ENCODE results near the gene UTP11.
"Not testable (repeated sequence)": the region's sequence is repeated elsewhere in the genome, so short reads cannot be mapped to it uniquely, and the experiment has no call there.

Gene UTP11, protein sequence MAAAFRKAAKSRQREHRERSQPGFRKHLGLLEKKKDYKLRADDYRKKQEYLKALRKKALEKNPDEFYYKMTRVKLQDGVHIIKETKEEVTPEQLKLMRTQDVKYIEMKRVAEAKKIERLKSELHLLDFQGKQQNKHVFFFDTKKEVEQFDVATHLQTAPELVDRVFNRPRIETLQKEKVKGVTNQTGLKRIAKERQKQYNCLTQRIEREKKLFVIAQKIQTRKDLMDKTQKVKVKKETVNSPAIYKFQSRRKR

DNA sequence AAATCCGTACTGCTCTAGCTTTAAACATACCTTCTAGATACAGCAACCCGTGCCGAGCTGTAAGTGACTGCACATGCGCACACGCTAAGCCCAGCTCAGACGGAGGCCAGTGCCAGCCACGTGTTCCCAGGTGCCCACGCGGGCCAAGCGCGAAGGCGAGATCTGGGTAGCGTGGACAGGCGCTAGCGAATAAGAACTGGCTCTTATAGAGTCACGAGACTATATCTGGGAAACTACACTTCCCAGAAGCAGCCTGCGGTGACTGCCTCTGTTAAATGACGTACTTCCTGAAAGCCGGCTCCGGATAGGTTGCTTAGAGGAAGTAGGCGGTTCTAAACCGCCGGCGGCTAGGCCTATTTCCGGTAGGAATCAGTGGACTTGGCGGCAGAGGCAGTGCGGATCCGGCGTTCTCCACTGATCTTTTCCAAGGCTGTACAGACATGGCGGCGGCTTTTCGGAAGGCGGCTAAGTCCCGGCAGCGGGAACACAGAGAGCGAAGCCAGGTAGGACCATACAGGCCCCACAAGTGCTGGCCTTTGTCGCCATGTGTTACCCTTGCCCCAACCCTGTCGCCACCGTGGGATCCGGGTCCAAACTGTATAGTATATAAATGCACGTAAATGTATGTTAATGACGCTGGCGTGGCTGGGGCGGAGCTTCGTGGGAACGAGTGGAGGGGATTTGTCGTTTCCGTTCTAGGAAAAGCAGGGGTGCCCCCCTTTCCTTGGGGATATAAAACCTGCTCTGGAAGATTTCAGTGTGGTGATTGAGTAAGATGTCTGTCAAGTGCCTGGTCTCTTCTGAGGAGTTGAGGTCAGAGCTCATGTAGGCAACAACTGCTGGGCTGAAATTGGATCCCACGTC lies at the start of gene UTP11:
TSS of gene UTP11 (plus strand) at position 372 of the 864 bp plus-strand sequence. CDS start at position 441, 69 bp downstream.
- DNase-seq (ENCODE audit: low read depth in 2 of 2, low spot score in 1 of 2) = peak; percentile 69 to 79

DNA sequence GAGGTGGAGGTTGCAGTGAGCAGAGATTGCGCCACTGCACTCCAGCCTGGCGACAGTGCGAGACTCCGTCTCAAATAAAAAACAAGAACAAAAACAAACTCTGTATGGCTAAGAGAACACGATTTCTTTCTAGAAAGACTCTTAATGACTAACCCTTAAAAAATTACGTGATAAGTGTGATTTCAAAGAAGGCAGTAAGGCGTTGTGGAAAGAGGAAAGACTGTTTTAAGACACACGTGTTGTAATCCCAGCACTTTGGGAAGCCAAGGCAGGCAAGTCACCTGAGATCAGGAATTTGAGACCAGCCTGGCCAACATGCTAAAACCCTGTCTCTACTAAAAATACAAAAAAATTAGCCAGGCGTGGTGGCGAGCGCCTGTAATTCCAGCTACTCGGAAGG lies 48.4 kb upstream of the UTP11 start:
- DNase-seq (ENCODE audit: low read depth in 2 of 2, low spot score in 1 of 2) = not testable (repeated sequence)

DNA sequence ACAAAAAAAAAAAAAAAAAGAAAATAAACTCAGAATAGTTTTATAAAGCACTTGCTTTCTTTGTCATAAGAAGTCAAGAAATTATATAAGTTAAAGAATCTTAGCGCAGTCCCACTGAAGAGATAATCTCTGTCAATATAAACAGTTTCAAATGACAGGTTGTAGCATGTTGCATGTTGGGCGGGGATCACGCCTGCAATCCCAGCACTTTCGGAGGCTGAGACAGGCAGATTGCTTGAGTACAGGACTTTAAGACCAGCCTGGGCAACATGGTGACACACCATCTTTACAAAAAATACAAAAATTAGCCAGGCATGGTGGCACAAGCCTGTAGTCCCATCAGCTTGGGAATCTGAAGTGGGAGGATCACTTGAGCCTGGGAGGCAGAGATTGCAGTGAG lies 47.2 kb upstream of the UTP11 start:
- DNase-seq (ENCODE audit: low read depth in 2 of 2, low spot score in 1 of 2) = no peak

DNA sequence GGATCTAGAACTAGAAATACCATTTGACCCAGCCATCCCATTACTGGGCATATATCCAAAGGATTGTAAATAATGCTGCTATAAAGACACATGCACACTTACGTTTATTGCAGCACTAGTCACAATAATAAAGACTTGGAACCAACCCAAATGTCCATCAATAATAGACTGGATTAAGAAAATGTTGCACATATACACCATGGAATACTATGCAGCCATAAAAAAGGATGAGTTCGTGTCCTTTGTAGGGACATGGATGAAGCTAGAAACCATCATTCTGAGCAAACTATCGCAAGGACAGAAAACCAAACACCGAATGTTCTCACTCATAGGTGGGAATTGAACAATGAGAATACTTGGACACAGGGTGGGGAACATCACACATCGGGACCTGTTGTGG lies 38.9 kb upstream of the UTP11 start:
- not testable (repeated sequence) for DNase-seq (ENCODE audit: low read depth in 2 of 2, low spot score in 1 of 2)

DNA sequence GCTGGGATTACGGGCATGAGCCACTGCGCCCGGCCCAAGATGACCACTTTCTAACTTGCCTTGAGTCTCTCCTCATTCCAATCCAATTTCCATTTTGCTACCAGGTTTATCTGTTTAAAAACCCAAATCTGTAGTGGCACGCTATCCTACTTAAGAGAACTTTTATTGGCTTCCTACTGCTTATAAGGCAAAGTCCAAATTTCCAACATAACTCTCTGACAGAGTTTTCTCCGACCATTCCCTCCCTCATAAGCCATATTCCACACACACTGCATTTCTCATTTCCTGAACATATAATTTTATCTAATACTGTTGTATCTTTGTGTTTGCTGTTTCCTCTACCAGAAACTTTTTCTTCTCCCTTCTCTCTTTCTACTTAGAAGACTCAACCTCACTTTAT lies 38.0 kb upstream of the UTP11 start:
- no peak for DNase-seq (ENCODE audit: low read depth in 2 of 2, low spot score in 1 of 2)

DNA sequence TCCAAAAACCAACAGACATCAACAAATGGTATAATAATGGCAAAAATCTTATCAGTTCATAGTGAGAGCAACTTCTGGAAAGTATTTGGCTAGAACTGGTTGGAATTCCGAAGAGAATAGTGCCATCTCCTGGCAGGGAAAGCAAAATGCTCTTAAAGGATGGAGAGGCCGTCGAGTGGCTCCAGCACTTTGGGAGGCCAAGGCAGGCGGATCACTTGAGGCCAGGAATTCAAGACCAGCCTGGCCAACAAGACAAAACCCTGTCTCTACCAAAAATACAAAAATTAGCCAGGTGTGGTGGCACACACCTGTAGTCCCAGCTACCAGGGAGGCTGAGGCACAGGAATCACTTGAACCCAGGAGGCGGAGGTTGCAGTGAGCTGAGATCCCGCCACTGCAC lies 37.5 kb upstream of the UTP11 start:
- DNase-seq (ENCODE audit: low read depth in 2 of 2, low spot score in 1 of 2) = not testable (repeated sequence)

DNA sequence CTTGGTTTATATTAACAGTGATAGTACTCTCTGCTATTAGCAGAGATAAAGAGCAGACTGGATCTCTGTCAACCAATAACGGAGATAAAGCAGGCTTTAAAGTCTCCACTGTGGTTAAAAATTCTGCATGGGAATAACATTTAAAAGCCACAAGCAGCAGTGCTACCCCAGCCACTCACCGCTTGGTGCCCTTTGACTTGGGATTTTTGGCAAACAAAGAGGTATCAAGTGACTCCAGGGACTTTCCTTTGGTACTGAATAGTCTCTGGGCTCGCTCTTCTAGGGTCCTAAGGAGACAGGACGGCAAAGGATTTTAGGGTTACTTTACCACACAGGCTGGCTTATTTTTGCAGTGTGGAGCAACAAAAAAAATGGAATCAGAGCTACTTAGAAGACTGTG lies 34.0 kb upstream of the UTP11 start:
- DNase-seq (ENCODE audit: low read depth in 2 of 2, low spot score in 1 of 2) = no peak

DNA sequence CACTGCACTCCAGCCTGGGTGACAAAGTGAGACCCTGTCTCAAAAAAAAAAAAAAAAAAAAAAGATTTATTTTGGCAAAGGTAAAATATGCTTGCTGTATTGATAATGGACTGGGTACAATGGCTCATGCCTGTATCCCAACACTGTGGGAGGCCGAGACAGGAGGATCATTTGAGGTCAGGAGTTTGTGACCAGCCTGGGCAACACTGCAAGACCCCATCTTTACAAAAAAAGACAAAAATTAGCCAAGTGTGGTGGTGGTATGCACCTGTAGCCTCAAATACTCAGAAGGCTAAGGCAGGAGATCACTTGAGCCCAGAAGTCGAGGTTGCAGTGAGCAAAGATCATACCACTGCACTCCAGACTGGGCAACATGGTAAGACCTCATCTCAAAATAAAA lies 29.0 kb upstream of the UTP11 start:
- DNase-seq (ENCODE audit: low read depth in 2 of 2, low spot score in 1 of 2) = no peak

DNA sequence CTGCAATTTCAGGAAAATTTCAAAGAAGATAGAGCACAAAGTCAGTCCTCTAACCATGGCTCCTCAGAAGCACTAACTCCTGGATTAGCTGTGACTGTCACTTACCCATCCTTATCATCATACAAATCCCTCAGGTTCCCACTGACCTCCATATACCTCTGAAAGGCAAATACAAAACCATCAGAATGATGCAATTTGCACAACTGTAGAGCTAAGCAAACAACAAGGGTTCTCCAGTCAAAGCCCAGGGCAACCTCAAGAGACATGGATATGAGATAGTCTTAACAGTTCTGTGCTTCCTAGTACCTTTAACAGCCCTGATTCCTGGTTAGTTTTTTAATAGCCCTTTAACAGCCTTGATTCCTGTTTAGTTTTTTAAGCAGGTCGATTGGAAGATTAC lies 24.9 kb upstream of the UTP11 start:
- no peak for DNase-seq (ENCODE audit: low read depth in 2 of 2, low spot score in 1 of 2)

DNA sequence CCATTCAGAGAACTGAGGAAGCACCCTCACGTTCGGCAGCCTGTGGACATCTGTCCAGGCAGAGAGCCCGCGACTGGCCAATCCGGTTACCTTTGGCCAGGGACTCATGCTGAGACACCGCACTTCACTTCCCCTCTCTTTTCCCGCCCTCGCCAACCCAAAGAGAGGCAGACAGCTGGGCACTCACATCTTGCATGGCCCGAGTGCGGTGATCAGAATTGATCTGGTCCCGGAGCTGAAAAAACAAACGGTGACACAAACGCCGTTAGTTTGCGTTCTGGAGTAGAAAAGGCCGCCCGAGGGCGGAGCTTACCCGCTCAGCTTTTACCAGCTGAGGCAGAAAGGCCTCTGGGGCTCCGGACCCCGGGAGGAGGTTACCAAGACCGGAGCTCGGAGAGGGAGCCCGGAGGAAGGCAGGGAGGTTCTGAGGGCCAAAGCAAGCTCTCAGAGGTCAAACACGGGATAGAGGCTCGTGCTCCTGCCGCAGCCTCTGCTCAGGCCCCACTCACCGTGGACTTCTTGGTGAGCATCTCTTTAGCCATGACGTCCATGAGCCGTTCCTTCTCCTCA lies 23.1 kb upstream of the UTP11 start:
- DNase-seq (ENCODE audit: low read depth in 2 of 2, low spot score in 1 of 2) = no peak

DNA sequence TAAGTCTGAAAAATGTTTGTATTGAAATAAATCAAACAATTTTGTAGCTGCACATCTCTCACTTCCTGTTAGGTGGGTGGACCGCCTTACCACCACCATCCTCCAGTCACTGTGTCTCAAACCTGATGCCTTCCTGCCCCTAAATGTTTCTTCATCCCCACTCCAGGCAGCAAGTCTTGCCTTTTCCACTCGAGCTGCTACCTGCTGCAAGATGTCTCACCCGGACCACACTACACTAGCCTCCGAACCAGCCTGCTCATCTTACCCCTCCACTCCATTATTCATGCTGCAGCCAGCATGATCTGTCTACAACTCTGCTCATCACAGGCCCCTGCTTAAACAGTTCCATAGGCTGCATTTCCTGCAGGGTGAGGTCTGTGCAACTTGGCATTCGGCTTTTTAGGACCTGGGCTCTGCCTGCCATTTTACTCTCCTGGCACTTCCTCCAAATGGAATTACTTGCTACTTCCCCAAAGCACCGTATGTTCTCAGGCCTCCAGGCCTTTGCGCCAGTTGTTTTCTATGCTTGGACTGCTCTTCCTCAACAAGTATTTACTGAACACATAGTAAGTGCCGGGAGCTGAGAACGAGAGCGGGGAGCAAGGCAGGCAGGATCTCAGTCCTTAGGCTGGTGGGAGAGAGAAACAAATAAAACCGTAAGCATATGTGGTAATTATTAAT lies 17.5 kb upstream of the UTP11 start:
- DNase-seq (ENCODE audit: low read depth in 2 of 2, low spot score in 1 of 2) = no peak

DNA sequence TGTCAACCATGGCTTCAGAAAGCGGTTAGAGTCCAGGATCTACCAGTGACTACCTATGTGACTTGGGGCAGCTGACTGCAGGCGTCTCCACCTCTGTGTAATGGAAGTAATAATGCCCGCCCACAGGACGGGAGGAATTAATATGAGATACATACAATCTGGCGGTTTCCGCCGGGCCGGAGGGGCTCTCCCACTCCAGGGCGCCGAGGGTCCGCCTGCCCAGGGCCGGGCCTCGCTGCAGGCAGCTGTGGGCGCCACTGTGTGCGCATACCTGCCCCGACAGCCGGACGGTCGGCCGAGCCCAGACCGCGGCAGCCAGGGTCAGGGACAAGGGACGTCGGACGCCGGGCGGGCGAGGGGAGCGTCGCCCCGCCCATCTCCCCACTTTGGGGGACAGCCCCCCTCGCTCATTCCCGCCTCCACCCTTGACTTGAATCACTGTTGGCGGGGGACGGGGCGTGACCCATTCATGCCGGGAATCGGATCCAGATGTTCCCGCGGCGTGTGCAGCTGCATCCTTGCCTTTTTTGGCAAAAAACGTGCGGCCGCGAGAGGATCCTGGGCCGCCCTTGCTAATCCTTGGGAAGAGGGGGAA lies 16.7 kb upstream of the UTP11 start:
- DNase-seq (ENCODE audit: low read depth in 2 of 2, low spot score in 1 of 2) = no peak

DNA sequence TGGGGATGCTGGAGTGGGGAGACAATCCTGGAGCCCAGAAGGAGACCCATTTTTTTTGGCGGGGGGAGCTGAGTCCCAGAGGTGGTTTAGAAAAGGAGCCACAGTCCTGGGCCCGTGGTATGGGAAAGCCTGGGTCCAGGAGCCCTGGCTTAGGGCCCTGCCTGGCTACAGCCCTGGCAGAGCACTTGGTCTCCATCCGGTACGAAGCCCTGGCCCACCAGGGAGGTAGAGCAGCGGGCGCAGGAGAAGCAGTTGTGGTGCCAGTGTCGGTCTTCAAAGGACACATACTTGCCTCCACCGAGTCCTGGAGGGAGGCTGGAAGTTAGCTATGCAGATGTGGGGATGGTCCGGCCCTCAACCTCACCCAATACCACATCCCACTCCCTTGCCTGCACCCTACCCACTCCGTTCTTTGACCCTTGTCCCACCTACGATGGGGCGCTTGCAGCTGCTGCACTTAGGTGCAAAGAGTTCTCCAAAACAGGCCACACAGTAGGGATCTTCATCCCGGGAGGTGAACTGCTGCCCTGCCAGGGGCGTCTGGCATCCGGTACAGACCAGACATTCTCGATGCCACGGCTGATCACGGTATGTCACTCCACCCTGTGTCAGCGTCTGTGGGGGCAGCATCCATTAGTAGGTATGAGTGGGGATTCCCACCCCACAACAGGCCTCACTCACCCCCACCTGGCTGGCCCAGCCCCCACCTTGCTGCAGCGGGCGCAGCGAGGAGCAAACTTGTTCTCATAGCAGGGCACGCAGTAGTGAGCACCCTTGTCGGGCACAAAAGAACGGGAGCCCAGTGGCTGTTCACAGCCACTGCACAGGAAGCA lies 15.1 kb upstream of the UTP11 start:
- DNase-seq (ENCODE audit: low read depth in 2 of 2, low spot score in 1 of 2) = no peak

DNA sequence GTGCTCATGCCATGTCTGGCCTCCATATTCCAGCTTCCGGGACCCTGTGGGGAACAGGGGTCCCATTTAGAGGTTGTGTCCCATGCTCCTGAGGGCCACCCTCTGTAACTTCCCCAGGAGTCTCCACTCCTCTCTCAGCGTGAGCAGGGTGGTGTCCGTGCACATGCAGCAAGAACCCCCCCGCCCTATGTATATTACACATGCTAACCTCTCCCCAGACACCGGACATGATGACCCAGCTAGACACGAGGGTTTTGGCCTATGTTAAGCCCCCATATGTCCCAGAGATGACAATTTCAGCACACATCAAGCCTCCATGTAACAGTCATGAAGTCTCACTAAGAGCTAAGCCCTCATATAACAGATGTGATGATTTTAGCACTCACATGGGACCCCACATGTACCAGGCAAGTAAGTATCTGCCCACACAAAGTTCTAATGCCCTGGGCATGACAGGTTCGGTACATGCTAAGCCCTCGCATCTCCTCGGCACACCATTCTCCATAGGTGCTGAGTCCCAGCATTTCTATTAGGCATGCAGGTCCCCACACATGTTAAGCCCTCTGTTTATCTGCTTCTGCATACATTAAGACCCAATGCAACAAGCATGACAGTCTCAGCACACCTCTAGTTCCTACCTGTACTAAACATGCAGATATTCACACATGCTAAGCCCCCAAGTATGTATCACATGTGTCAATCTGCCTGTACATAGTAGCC lies 14.3 kb upstream of the UTP11 start:
- DNase-seq (ENCODE audit: low read depth in 2 of 2, low spot score in 1 of 2) = no peak

DNA sequence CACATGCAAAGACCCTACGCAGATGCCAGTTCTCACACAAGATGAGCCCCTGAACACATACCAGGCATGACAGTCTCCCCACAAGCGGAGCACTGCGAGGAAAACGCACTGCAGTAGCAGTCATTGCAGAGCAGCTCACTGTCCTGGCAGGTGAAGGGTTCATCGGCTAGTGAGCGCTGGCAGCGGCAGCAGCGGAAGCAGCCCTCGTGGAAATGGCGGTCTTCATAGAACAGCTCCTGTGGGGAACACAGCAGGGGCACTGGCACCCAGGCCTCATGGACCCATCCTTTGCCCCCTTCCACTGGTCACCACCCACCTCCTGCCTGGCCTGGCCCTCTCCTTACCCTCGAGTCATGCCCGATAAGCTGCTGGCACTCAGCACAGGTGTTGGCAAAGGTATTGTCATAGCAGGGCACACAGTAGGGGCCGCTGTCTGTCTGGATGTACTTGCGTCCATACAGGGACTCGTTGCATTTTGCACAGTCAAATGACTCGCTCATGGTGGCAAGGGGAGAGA lies 13.6 kb upstream of the UTP11 start:
- no peak for DNase-seq (ENCODE audit: low read depth in 2 of 2, low spot score in 1 of 2)

DNA sequence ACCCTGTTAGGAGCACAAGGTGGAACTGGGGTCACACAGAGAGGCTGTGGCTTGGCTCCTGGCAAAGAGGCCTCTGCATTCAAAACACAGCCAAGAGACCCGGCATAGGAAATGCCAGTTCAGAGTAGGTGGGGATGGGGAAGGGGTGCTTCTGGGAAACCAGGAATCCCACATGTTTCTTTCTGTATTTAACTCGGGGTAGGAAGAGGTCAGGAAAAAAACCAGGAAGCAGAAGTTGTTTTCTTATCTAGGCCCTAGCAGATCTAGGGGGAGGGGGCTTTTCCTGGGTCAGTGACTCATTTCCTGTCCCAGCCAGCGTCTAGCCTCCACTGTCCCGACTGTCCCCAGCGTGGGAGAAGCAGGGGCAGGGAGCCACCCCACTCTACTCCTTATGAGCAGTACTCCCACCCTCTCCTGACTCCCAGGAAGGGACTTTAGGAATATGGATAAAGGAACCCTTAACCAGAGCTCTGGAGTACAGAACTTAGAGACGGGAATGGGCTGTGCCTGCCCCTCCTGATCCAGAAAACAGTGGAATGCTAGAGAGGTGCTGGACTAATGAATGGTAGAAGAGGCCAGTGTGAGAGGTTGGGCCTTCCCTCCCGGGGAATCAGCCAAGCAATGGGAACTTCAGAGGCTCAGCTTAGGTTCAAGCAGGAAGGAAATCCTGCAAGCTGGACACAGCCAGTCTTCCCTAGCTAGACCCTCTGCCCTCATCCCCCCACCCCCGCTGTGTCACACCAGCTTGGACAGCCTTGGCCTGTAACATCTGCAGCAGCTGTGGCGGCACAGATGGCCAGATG lies 12.9 kb upstream of the UTP11 start:
- no peak for DNase-seq (ENCODE audit: low read depth in 2 of 2, low spot score in 1 of 2)

DNA sequence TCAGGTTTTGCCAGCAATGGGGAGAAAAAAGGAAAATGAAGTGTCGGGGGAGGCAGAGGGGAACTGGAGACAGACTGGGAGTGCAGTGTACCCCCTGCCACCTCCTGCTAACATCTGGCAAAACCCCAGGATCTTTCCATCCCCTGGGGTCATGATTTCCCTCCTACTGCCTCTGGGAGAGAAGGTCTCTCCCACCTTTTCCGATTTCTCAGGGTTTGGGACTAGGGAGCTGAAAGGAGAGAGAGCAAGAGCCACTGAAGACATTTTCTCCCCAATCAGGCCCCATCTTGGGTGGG lies 12.4 kb upstream of the UTP11 start:
- no peak for DNase-seq (ENCODE audit: low read depth in 2 of 2, low spot score in 1 of 2)

DNA sequence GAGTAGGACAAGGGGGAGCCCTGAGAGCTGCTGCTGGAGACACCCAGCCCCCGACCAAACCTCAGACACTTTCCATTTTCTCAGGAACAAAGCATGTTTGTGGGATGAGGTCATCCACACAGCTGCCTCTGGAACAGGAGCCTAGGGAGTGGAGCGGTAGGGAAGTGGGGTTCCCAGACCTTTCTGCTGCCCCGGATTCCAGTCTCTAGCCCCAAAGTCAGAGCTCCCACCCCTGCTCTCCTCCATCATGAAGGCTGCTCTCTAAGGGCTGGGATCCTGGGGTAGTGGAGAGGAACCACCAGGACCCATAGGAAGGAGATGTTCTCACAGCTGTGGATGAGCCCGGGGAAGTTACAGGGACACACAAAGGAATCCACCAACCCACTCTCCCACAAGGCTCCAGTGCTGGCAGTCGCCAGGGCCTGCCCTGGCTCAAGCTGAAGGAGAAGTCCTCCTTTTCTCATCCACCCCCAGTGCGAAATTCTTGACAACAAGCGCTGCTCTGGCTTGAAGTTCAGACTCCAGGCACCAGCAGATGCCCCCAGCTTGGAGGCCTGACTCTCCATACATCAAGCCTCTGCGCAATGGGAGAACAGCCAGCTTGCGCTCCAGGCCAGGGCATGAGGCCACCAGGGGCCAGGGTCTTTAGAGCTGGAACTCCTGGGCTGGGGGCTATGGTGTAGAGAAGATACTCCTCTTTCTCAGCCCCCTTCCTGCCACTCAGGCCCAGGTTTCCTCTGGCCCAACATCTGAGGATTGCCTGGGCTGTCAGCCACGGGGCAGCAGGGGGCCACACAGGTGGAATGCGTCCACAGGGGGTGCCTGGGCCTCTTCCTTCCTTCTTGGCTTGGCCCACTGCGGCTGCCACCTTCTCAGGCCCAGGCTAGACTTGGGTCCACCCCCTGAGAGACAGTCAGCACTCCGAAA lies 11.7 kb upstream of the UTP11 start:
- no peak for DNase-seq (ENCODE audit: low read depth in 2 of 2, low spot score in 1 of 2)

All from stimulated activated CD8-positive, alpha-beta memory T cell treated with anti-CD3 and anti-CD28 coated beads, Interleukin-4, amount 100 ng/mL, for 4 hours (primary cell).